Muscle of leg (tissue), 11 donors: Measurements from ENCODE around the gene ATP6V0A4. TPM values are rescaled to one million over a fixed set of nuclear protein-coding genes. Genes with fewer than 3 reads are reported as not detected.

ENCODE experiments used
- DNase-seq: peaks from one replicate; pipeline ENCODE4 v3.0.0; 2013
- H3K27ac ChIP-seq: one replicate; pipeline ENCODE4 v1.5.1; 2013; ENCODE audit warnings: mild to moderate bottlenecking, low read length, control low read depth
- H3K27me3 ChIP-seq: one replicate; pipeline ENCODE4 v1.6.1; 2013; ENCODE audit warnings: low read length; ENCODE audit not compliant: control insufficient read depth, insufficient read depth
- H3K36me3 ChIP-seq: one replicate; pipeline ENCODE4 v1.6.1; 2013; ENCODE audit warnings: low read length; ENCODE audit not compliant: control insufficient read depth, insufficient read depth
- H3K4me1 ChIP-seq: one replicate; pipeline ENCODE4 v1.6.1; 2013; ENCODE audit warnings: low read length; ENCODE audit not compliant: control insufficient read depth, insufficient read depth
- H3K4me3 ChIP-seq: one replicate; pipeline ENCODE4 v1.5.1; 2013; ENCODE audit warnings: low read length, control low read depth
- H3K9me3 ChIP-seq: replicated peaks from 2 replicates; pipeline ENCODE4 v1.6.1; 2013; ENCODE audit warnings: low read depth, low read length; ENCODE audit not compliant: control insufficient read depth
- WGBS: methylation state at CpG from one replicate; pipeline ENCODE4 v1.1.5; 2013; ENCODE audit warnings: missing lambda C conversion rate; ENCODE audit not compliant: insufficient coverage; 5-methylcytosine and 5-hydroxymethylcytosine counted together
- polyA plus RNA-seq, 8 donors: library from polyadenylated mRNA; unstranded; fragments of 120-200 nt; gene quantifications; one replicate each; pipeline versions ENCODE4 v1.2.1 to v1.2.3, GENCODE V29; 2013; ENCODE audit warnings: inconsistent platforms in 1 of 8, low replicate concordance in 1 of 8; ENCODE audit not compliant: insufficient read length in 8 of 8, insufficient read depth in 1 of 8
- total RNA-seq: library from RNA; stranded (reverse); fragments of 120-200 nt; gene quantifications from one replicate; pipeline ENCODE4 v1.2.4, GENCODE V29; 2013

The ATP6V0A4 gene
- total and polyA plus RNA-seq, 9 donors: 0.04 to 0.18 (median 0.10) TPM; not detected in 1

DNA sequence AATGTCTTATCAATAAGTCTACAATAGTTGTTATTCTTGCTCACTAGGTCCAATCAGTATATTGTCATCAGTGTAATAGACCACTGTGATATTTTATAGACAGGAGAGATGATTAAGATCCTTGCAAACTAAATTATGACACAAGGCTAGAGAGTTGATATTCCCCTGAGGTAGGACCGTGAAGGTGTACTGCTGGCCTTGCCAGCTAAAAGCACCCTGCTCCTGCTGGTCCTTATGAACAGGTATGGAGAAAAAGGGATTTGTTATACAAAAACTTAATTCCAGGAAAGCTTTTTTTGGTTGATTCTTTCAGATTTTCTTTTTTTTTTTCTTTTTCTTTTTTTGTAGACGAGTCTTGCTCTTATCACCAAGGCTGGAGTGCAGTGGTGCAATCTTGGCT, 17.0 kb downstream of the ATP6V0A4 start:
- H3K36me3 ChIP-seq: no peaks in the 10 kb centered on the region
- H3K9me3 ChIP-seq: no peaks in the 10 kb centered on the region
- no peak overlapping the region for H3K27ac ChIP-seq
- H3K4me3 ChIP-seq: no peak overlapping the region
- 58% methylated on average over 2 of the region's 2 CpGs for WGBS
- no peak for DNase-seq
- no peaks in the 10 kb centered on the region for H3K27me3 ChIP-seq
- H3K4me1 ChIP-seq: no peaks in the 10 kb centered on the region

- no peak overlapping the region for H3K4me3 ChIP-seq
- no peak for DNase-seq
- H3K9me3 ChIP-seq: no peaks in the 10 kb centered on the region
- H3K4me1 ChIP-seq: no peaks in the 10 kb centered on the region
- H3K36me3 ChIP-seq: no peaks in the 10 kb centered on the region
- WGBS: 64% methylated on average over 7 of the region's 10 CpGs
- H3K27ac ChIP-seq: no peak overlapping the region
- H3K27me3 ChIP-seq: no peaks in the 10 kb centered on the region
Measured at GRCh38 chr7:138776166-138776833, 21.7 kb downstream of the ATP6V0A4 start.

- H3K9me3 ChIP-seq: no peaks in the 10 kb centered on the region
- H3K27ac ChIP-seq: no peak overlapping the region
- no peaks in the 10 kb centered on the region for H3K4me1 ChIP-seq
- no peaks in the 10 kb centered on the region for H3K27me3 ChIP-seq
- H3K4me3 ChIP-seq: no peak overlapping the region
- no peak for DNase-seq
- WGBS: 38% methylated on average over 9 of the region's 12 CpGs
- H3K36me3 ChIP-seq: no peaks in the 10 kb centered on the region
Measured at GRCh38 chr7:138773817-138774216, 24.2 kb downstream of the ATP6V0A4 start.

DNA sequence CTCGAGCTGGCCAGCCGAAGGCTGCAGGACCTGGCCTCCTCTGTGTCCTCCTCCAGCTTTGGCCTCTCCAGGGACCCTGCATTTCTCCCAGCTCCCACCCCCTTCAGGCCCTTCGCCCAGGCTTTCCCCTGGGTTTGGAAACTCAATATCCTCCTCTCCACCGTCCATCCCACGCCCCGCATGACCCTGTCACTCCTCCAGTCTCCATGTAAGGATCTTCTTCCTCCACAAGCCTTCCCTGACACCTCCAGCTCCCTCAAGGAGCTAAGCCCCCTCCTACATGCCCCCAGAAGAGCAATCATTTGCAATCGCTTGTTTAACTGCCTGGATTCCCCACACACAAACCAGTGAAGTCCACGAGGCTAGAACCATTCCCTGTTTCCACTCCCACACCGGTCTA, 24.8 kb downstream of the ATP6V0A4 start:
- Histone ChIP-seq H3K27ac (no peak overlapping the region), H3K9me3 (no peaks in the 10 kb centered on the region), H3K4me3 (no peak overlapping the region), H3K27me3 (no peaks in the 10 kb centered on the region), H3K36me3 (no peaks in the 10 kb centered on the region), H3K4me1 (peaks cover 3% of the 10 kb centered on the region)
- no peak for DNase-seq
- 73% methylated on average over 7 of the region's 9 CpGs for WGBS

- Histone ChIP-seq H3K27ac (no peak overlapping the region), H3K4me3 (no peak overlapping the region), H3K4me1 (peaks cover 5% of the 10 kb centered on the region), H3K27me3 (no peaks in the 10 kb centered on the region), H3K36me3 (no peaks in the 10 kb centered on the region), H3K9me3 (no peaks in the 10 kb centered on the region)
- no peak for DNase-seq
- WGBS: 90% methylated on average over 2 of the region's 8 CpGs
Measured at GRCh38 chr7:138770904-138771303, 27.1 kb downstream of the ATP6V0A4 start.

GRCh38 chr7:138768241-138768640, 29.8 kb downstream of the ATP6V0A4 start:
- 20% methylated on average over 2 of the region's 2 CpGs for WGBS
- no peaks in the 10 kb centered on the region for H3K36me3 ChIP-seq
- H3K9me3 ChIP-seq: no peaks in the 10 kb centered on the region
- H3K27ac ChIP-seq: no peak overlapping the region
- peaks cover 5% of the 10 kb centered on the region for H3K4me1 ChIP-seq
- peak; percentile 8 for DNase-seq
- no peak overlapping the region for H3K4me3 ChIP-seq
- H3K27me3 ChIP-seq: no peaks in the 10 kb centered on the region

GRCh38 chr7:138756591-138757242, 41.3 kb downstream of the ATP6V0A4 start:
- Histone ChIP-seq H3K27ac (no peak overlapping the region), H3K9me3 (no peaks in the 10 kb centered on the region), H3K4me3 (no peak overlapping the region), H3K36me3 (no peaks in the 10 kb centered on the region), H3K27me3 (no peaks in the 10 kb centered on the region), H3K4me1 (peaks cover 5% of the 10 kb centered on the region)
- WGBS: no CpG with 5 or more reads among the region's 4 CpGs
- peak; percentile 34 for DNase-seq

DNA sequence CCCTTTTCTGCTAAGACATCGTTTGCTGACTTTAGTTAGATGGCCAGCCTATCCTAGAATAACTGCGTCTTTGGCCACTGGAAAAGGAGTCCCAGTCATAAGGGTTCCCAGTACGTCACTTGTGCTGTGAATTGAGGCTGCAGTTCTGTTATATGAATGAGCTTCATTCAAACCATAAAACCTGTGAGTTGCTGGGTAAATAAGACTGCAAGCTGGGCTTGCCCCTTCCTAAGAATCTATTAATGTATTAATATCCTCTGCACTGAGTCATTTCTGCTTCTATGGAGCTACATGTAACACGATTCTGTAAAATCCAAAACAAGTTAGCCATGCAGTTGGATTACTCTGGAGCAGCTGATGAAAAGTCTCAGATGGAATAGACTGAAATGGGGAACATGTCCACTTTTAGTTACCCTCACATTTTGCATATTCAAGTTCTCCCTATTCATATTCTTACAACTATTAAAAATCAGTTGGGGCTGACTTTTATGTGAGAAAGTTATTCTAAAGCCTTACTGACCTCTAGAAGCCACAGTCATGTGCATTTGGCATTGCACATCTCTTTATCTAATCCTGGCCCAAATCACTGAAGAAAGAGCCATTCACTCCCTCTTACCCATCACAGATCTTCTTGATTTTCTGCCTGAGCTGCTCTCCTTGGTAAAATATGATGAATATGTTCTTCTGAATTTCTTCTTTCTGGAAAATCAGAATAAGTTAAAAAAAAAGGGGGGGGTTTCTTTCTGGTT, 42.0 kb downstream of the ATP6V0A4 start:
- H3K36me3 ChIP-seq: no peaks in the 10 kb centered on the region
- DNase-seq: peak; percentile 14
- H3K27me3 ChIP-seq: no peaks in the 10 kb centered on the region
- peaks cover 5% of the 10 kb centered on the region for H3K4me1 ChIP-seq
- no peak overlapping the region for H3K27ac ChIP-seq
- H3K4me3 ChIP-seq: no peak overlapping the region
- H3K9me3 ChIP-seq: no peaks in the 10 kb centered on the region
- WGBS: no CpG with 5 or more reads among the region's 4 CpGs

DNA sequence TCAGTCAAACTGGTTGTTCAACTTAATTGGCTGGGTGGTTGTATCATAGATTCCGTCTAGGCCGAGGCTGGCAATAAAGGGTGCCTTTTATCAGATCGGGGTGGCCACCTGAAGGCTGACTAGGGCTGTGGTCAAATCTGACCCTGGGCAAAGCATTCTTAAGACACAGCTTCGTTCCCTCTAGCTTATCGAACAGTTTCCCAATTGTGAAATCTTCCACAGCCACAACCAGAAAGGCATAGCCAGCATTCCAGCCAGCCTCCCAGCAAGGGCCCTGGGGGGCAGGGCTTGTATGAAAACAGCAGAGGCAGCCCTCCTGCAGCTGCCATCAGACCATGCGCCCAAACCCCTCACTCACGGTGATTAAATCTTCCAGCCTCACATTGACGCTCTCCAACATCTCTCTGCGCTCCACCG, 42.7 kb downstream of the ATP6V0A4 start:
- no peak for DNase-seq
- peaks cover 2% of the 10 kb centered on the region for H3K27me3 ChIP-seq
- no peaks in the 10 kb centered on the region for H3K36me3 ChIP-seq
- no peak overlapping the region for H3K4me3 ChIP-seq
- 60% methylated on average over 5 of the region's 10 CpGs for WGBS
- H3K4me1 ChIP-seq: peaks cover 5% of the 10 kb centered on the region
- H3K9me3 ChIP-seq: no peaks in the 10 kb centered on the region
- H3K27ac ChIP-seq: no peak overlapping the region

DNA sequence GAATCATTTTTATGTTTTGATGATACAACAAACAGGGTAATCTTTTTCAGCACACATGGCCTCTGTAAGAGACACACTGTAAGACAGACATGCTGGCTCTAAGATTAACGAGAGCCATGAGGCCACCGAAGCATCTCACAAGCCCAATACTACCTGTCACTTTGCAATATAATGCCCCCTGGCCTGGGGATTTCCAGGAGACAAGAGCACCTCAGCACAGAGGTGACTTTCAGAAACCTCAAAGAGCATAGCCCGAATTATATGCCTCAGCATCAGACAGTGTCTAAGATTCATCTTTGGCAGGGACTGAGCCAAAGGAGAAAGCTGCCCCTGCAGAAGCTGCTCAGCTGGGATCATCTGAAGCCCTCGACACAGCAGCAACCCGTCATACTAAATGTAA, 44.4 kb downstream of the ATP6V0A4 start:
- peaks cover 5% of the 10 kb centered on the region for H3K4me1 ChIP-seq
- no peaks in the 10 kb centered on the region for H3K36me3 ChIP-seq
- no peaks in the 10 kb centered on the region for H3K9me3 ChIP-seq
- 82% methylated on average over 1 of the region's 5 CpGs for WGBS
- peaks cover 2% of the 10 kb centered on the region for H3K27me3 ChIP-seq
- no peak overlapping the region for H3K4me3 ChIP-seq
- H3K27ac ChIP-seq: no peak overlapping the region
- DNase-seq: no peak
